ENCODE data around the gene RPTOR.

DNA sequence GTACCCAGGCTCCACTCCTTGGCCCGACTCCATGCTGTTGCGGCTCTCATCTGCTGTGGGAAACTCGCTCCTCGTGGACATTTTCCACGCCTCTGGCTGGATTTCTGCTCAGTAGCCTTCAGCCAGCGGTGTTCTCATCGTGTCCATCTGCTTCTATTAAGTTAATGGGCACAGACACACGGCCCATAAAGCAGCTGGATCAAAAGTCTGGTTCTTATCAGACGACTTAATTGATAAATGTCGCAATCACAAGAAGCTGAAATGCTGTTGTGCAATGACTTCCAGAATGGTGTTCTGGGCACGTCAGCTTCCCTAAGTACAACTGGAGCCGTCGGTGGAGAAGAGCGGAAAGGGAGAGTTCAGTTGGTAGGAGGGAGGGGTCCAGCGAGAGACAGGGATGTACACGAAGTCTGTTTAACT lies 235.3 kb downstream of the RPTOR start:
- no peak for TF ChIP-seq EZH2phosphoT487 (IDR thresholded peaks at IDR 0.05; ENCODE audit: insufficient read depth, low read depth)
- no peak for TF ChIP-seq EZH2 (IDR thresholded peaks at IDR 0.05; ENCODE audit: insufficient read depth, poor library complexity, severe bottlenecking)
